HCT116 (cell line): ENCODE data around the gene CYREN. TPM values are rescaled to one million over a fixed set of nuclear protein-coding genes. Genes with fewer than 3 reads are reported as not detected.

Source experiments
- ATAC-seq: fragments of 200-7000 bp; cut with Tn5 transposase; 2 replicates; pipeline ENCODE4 v1.9.1; 2020; ENCODE audit warnings: mild to moderate bottlenecking, moderate library complexity
- BruUV-seq: library from RNA; stranded (reverse); fragments of 400-500 nt; replicated peaks from 2 replicates; lab custom pipeline; 2021; lab: Mats Ljungman, UMichigan
- CTCF ChIA-PET: fragments of 300-600 bp; sonication (Branson Sonifier 250); formaldehyde crosslinking; loops from one replicate; lab custom pipeline; 2021; ENCODE audit warnings: antibody characterized with exemption; lab: Charles Lee
- POLR2A ChIA-PET: fragments of 300-600, 350-600 bp; sonication (Branson Sonifier 250); formaldehyde crosslinking; loops from one replicate; lab custom pipeline; 2021; ENCODE audit warnings: antibody characterized with exemption; lab: Charles Lee
- RAD21 ChIA-PET, 2 experiments: fragments of 300-600 bp; sonication (Branson Sonifier 250); formaldehyde crosslinking; loops; one replicate each; lab custom pipeline; 2023; ENCODE audit warnings: low total read pairs in 2 of 2; ENCODE audit not compliant: uncharacterized antibody in 2 of 2, unreplicated experiment in 2 of 2, low non-redundant PET in 1 of 2; lab: Charles Lee
- DNase-seq: peaks from one replicate; pipeline ENCODE4 v3.0.0-alpha.2; 2010; ENCODE audit warnings: low read depth, low spot score
- H2AFZ ChIP-seq: fragments of 200-600 bp; shearing (Covaris generic), sonication (generic); 2 replicates; pipeline ENCODE4 v1.6.1; 2017; ENCODE audit warnings: low read depth, mixed run types, mixed read lengths, antibody characterized with exemption, low read length; ENCODE audit not compliant: poor library complexity, severe bottlenecking
- H3K27ac ChIP-seq: 2 replicates; pipeline ENCODE4 v1.5.1; 2012; ENCODE audit warnings: low read depth, low read length
- H3K27me3 ChIP-seq: fragments of 200-600 bp; sonication (generic); 2 replicates; pipeline ENCODE4 v1.6.1; 2016; ENCODE audit warnings: mixed run types, low read length, mixed read lengths; ENCODE audit not compliant: insufficient read depth
- H3K36me3 ChIP-seq, 2 experiments: fragments of 200-500 bp in 1 of 2; fragments of 200-600 bp in 1 of 2; sonication (Bioruptor generic) in 1 of 2; sonication (generic) in 1 of 2; 2 replicates each; pipeline versions ENCODE4 v1.5.1 to v1.6.1; 2014 to 2016; ENCODE audit warnings: low read length in 2 of 2, inconsistent platforms in 1 of 2, mixed read lengths in 1 of 2, mixed run types in 1 of 2; ENCODE audit not compliant: insufficient read depth in 2 of 2, control insufficient read depth in 1 of 2
- H3K4me1 ChIP-seq, 2 experiments: fragments of 200-600 bp in 1 of 2; sonication (generic) in 1 of 2; 2 replicates each; pipeline versions ENCODE4 v1.5.1 to v1.6.1; 2012 to 2017; ENCODE audit warnings: low read length in 2 of 2, inconsistent platforms in 1 of 2, mild to moderate bottlenecking in 1 of 2, mixed read lengths in 1 of 2, mixed run types in 1 of 2, moderate library complexity in 1 of 2; ENCODE audit not compliant: insufficient read depth in 2 of 2, control insufficient read depth in 1 of 2
- H3K4me2 ChIP-seq: fragments of 200-600 bp; sonication (generic); 2 replicates; pipeline ENCODE4 v1.6.1; 2017; ENCODE audit warnings: mixed run types, low read length, mixed read lengths
- H3K4me3 ChIP-seq, 2 experiments: fragments of 200-600 bp in 1 of 2; sonication (generic) in 1 of 2; replicated peaks in 1 of 2; 2 replicates each; pipeline ENCODE4 v1.5.1; 2011 to 2016; ENCODE audit warnings: low read length in 2 of 2, control low read depth in 1 of 2, low read depth in 1 of 2, mild to moderate bottlenecking in 1 of 2, mixed read lengths in 1 of 2, mixed run types in 1 of 2
- H3K79me2 ChIP-seq: fragments of 200-600 bp; sonication (generic); 2 replicates; pipeline ENCODE4 v1.6.1; 2017; ENCODE audit warnings: mild to moderate bottlenecking, mixed run types, low read length, moderate library complexity, mixed read lengths; ENCODE audit not compliant: insufficient read depth
- H3K9ac ChIP-seq: fragments of 200-600 bp; sonication (generic); 2 replicates; pipeline ENCODE4 v1.6.1; 2016; ENCODE audit warnings: low read length, mixed read lengths
- H3K9me2 ChIP-seq: fragments of 200-600 bp; sonication (generic), shearing (Covaris generic); 2 replicates; pipeline ENCODE4 v1.6.1; 2017; ENCODE audit warnings: mixed run types, mild to moderate bottlenecking, moderate library complexity; ENCODE audit not compliant: insufficient read depth
- H3K9me3 ChIP-seq, 2 experiments: fragments of 200-500 bp in 1 of 2; fragments of 200-600 bp in 1 of 2; sonication (Bioruptor generic) in 1 of 2; sonication (generic) in 1 of 2; 2 replicates each; pipeline ENCODE4 v1.6.1; 2014 to 2017; ENCODE audit warnings: low read length in 2 of 2, mixed read lengths in 2 of 2, inconsistent platforms in 1 of 2, low read depth in 1 of 2, mild to moderate bottlenecking in 1 of 2, mixed run types in 1 of 2, moderate library complexity in 1 of 2; ENCODE audit not compliant: control insufficient read depth in 1 of 2, insufficient read depth in 1 of 2
- H4K20me1 ChIP-seq: fragments of 200-600 bp; sonication (generic), shearing (Covaris generic); 2 replicates; pipeline ENCODE4 v1.6.1; 2017; ENCODE audit warnings: mixed run types, mild to moderate bottlenecking, moderate library complexity; ENCODE audit not compliant: insufficient read depth
- CBX3 ChIP-seq: IDR thresholded peaks from 2 replicates; pipeline ENCODE4 v1.6.1; 2012; ENCODE audit warnings: low read depth
- CEBPB ChIP-seq: IDR thresholded peaks from 2 replicates; pipeline ENCODE4 v1.6.1; 2012; ENCODE audit warnings: low read depth
- ELF1 ChIP-seq: IDR thresholded peaks from 2 replicates; pipeline ENCODE4 v1.6.1; 2012; ENCODE audit warnings: low read depth, borderline replicate concordance
- FOSL1 ChIP-seq: IDR thresholded peaks from 2 replicates; pipeline ENCODE4 v1.6.1; 2012; ENCODE audit warnings: low read depth
- JUND ChIP-seq: IDR thresholded peaks from 2 replicates; pipeline ENCODE4 v1.6.1; 2012
- POLR2A ChIP-seq: IDR thresholded peaks from 2 replicates; pipeline ENCODE4 v1.7.0; 2011; ENCODE audit warnings: borderline replicate concordance; ENCODE audit not compliant: insufficient read depth, insufficient read length; ENCODE audit errors: extremely low read depth
- POLR2AphosphoS5 ChIP-seq: IDR thresholded peaks from 2 replicates; pipeline ENCODE4 v1.6.1; 2011; ENCODE audit warnings: mild to moderate bottlenecking, low read depth, low read length, moderate library complexity
- RAD21 ChIP-seq: IDR thresholded peaks from 2 replicates; pipeline ENCODE4 v1.6.1; 2012; ENCODE audit warnings: low read depth, mild to moderate bottlenecking
- SIN3A ChIP-seq: IDR thresholded peaks from 2 replicates; pipeline ENCODE4 v1.6.1; 2012; ENCODE audit warnings: low read depth
- SP1 ChIP-seq: IDR thresholded peaks from 2 replicates; pipeline ENCODE4 v1.6.1; 2012; ENCODE audit warnings: low read depth
- TCF7L2 ChIP-seq: IDR thresholded peaks from 2 replicates; pipeline ENCODE4 v1.7.0; 2011; ENCODE audit warnings: borderline replicate concordance, inconsistent platforms; ENCODE audit not compliant: insufficient read depth, insufficient read length; ENCODE audit errors: extremely low read depth
- YY1 ChIP-seq: IDR thresholded peaks from 2 replicates; pipeline ENCODE4 v1.6.1; 2011; ENCODE audit warnings: low read length, low read depth, moderate library complexity, mild to moderate bottlenecking; ENCODE audit not compliant: insufficient replicate concordance; ENCODE audit errors: extremely low read depth
- ZFX ChIP-seq: fragments of 450-650 bp; IDR thresholded peaks from 2 replicates; pipeline ENCODE4 v1.6.1; 2017
- ZNF274 ChIP-seq: fragments of 200-500 bp; sonication (Bioruptor generic); IDR thresholded peaks from 2 replicates; pipeline ENCODE4 v1.6.1; 2014; ENCODE audit warnings: mild to moderate bottlenecking, low read depth, low read length, inconsistent platforms
- intact Hi-C: fragments of 100-400 bp; cut with micrococcal nuclease; formaldehyde crosslinking; loops from 2 replicates; pipeline ENCODE4 v1.10.0; 2022
- total RNA-seq: library from RNA; stranded (reverse); gene quantifications from one replicate; pipeline ENCODE4 v1.2.1, GENCODE V29; 2021; ENCODE audit not compliant: unreplicated experiment
- TF ChIP-seq, protein P1 (sequence below), 3 experiments: fragments of 200-600 bp in 1 of 3; sonication (generic) in 1 of 3; IDR thresholded peaks in 2 of 3; conservative IDR thresholded peaks in 1 of 3; 2 replicates each; pipeline ENCODE4 v1.5.1; 2012 to 2017; ENCODE audit warnings: low read depth in 2 of 3, low read length in 2 of 3, antibody characterized with exemption in 1 of 3, borderline replicate concordance in 1 of 3, control low read depth in 1 of 3, mild to moderate bottlenecking in 1 of 3, mixed read lengths in 1 of 3, mixed run types in 1 of 3, moderate library complexity in 1 of 3; ENCODE audit not compliant: insufficient read depth in 1 of 3
- TF ChIP-seq, protein P2 (sequence below): IDR thresholded peaks from 2 replicates; pipeline ENCODE4 v1.6.1; 2011; ENCODE audit warnings: mild to moderate bottlenecking, low read length, moderate library complexity; ENCODE audit not compliant: insufficient replicate concordance; ENCODE audit errors: extremely low read depth
- TF ChIP-seq, protein P3 (sequence below): IDR thresholded peaks from 2 replicates; pipeline ENCODE4 v1.6.1; 2012
- TF ChIP-seq, protein P4 (sequence below): IDR thresholded peaks from 2 replicates; pipeline ENCODE4 v1.6.1; 2012
- TF ChIP-seq, protein P5 (sequence below): IDR thresholded peaks from 2 replicates; pipeline ENCODE4 v1.6.1; 2012; ENCODE audit warnings: low read depth

CYREN gene
- total RNA-seq, 1 experiment from 2014 or later, result 54.5 TPM

DNA sequence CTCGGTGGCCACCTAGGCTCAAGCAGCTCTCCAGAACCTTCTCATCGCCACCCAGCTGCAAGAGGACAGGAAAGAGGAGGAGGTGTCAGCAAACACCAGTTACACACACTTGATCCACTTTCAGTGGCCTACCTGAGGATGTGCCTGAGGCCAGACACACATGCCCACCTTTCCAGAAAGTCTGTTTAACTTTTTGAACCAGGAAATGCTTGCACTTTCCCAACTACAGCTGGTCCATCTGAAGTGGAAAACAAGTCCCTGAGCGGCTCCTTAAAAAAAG is 15.7 kb upstream of the CYREN start:
- no TSS peak for BruUV-seq
- TF ChIP-seq CEBPB (no peak), TCF7L2 (no peak), SP1 (no peak), YY1 (no peak), POLR2AphosphoS5 (no peak), CBX3 (no peak), RAD21 (no peak), POLR2A (no peak), ZNF274 (no peak), FOSL1 (no peak), SIN3A (no peak), ELF1 (no peak), ZFX (no peak), JUND (no peak)
- TF ChIP-seq, protein P1, sequence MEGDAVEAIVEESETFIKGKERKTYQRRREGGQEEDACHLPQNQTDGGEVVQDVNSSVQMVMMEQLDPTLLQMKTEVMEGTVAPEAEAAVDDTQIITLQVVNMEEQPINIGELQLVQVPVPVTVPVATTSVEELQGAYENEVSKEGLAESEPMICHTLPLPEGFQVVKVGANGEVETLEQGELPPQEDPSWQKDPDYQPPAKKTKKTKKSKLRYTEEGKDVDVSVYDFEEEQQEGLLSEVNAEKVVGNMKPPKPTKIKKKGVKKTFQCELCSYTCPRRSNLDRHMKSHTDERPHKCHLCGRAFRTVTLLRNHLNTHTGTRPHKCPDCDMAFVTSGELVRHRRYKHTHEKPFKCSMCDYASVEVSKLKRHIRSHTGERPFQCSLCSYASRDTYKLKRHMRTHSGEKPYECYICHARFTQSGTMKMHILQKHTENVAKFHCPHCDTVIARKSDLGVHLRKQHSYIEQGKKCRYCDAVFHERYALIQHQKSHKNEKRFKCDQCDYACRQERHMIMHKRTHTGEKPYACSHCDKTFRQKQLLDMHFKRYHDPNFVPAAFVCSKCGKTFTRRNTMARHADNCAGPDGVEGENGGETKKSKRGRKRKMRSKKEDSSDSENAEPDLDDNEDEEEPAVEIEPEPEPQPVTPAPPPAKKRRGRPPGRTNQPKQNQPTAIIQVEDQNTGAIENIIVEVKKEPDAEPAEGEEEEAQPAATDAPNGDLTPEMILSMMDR (IDR thresholded peaks at IDR 0.05 in 2 of 3, conservative IDR thresholded peaks at IDR 0.05 in 1 of 3; ENCODE audit: borderline replicate concordance in 1 of 3, insufficient read depth in 1 of 3, low read depth in 2 of 3, low read length in 2 of 3), result no peak
- TF ChIP-seq, protein P2, sequence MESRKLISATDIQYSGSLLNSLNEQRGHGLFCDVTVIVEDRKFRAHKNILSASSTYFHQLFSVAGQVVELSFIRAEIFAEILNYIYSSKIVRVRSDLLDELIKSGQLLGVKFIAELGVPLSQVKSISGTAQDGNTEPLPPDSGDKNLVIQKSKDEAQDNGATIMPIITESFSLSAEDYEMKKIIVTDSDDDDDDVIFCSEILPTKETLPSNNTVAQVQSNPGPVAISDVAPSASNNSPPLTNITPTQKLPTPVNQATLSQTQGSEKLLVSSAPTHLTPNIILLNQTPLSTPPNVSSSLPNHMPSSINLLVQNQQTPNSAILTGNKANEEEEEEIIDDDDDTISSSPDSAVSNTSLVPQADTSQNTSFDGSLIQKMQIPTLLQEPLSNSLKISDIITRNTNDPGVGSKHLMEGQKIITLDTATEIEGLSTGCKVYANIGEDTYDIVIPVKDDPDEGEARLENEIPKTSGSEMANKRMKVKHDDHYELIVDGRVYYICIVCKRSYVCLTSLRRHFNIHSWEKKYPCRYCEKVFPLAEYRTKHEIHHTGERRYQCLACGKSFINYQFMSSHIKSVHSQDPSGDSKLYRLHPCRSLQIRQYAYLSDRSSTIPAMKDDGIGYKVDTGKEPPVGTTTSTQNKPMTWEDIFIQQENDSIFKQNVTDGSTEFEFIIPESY, result no peak
- TF ChIP-seq, protein P3, sequence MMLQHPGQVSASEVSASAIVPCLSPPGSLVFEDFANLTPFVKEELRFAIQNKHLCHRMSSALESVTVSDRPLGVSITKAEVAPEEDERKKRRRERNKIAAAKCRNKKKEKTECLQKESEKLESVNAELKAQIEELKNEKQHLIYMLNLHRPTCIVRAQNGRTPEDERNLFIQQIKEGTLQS, result no peak
- TF ChIP-seq, protein P4, sequence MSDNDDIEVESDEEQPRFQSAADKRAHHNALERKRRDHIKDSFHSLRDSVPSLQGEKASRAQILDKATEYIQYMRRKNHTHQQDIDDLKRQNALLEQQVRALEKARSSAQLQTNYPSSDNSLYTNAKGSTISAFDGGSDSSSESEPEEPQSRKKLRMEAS, result no peak
- TF ChIP-seq, protein P5, sequence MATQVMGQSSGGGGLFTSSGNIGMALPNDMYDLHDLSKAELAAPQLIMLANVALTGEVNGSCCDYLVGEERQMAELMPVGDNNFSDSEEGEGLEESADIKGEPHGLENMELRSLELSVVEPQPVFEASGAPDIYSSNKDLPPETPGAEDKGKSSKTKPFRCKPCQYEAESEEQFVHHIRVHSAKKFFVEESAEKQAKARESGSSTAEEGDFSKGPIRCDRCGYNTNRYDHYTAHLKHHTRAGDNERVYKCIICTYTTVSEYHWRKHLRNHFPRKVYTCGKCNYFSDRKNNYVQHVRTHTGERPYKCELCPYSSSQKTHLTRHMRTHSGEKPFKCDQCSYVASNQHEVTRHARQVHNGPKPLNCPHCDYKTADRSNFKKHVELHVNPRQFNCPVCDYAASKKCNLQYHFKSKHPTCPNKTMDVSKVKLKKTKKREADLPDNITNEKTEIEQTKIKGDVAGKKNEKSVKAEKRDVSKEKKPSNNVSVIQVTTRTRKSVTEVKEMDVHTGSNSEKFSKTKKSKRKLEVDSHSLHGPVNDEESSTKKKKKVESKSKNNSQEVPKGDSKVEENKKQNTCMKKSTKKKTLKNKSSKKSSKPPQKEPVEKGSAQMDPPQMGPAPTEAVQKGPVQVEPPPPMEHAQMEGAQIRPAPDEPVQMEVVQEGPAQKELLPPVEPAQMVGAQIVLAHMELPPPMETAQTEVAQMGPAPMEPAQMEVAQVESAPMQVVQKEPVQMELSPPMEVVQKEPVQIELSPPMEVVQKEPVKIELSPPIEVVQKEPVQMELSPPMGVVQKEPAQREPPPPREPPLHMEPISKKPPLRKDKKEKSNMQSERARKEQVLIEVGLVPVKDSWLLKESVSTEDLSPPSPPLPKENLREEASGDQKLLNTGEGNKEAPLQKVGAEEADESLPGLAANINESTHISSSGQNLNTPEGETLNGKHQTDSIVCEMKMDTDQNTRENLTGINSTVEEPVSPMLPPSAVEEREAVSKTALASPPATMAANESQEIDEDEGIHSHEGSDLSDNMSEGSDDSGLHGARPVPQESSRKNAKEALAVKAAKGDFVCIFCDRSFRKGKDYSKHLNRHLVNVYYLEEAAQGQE, result no peak
- Histone ChIP-seq H3K9ac (no peak overlapping the region), H3K79me2 (no peaks in the 10 kb centered on the region), H3K9me3 (peaks cover 0 to 4% of the 10 kb centered on the region in 2 experiments; a peak in 1 of 4 replicates), H3K4me2 (no peak overlapping the region), H3K9me2 (no peaks in the 10 kb centered on the region), H3K27me3 (no peaks in the 10 kb centered on the region), H3K4me1 (no peaks in the 10 kb centered on the region), H4K20me1 (no peaks in the 10 kb centered on the region), H3K4me3 (no peak overlapping the region), H3K36me3 (no peaks in the 10 kb centered on the region), H3K27ac (no peak overlapping the region), H2AFZ (no peak overlapping the region)
- ChIA-PET CTCF (no interaction called here), POLR2A (no interaction called here), RAD21 (no interaction called here)
- ATAC-seq (no peak), DNase-seq (no peak)
- intact Hi-C loops, result no loop called here
